IPS-15b (cell line): ENCODE results near the gene NUSAP1.
"Not testable (repeated sequence)": the region's sequence is repeated elsewhere in the genome, so short reads cannot be mapped to it uniquely, and the experiment has no call there.

Source experiments
- H3K27me3 ChIP-seq: one replicate; pipeline ENCODE4 v1.6.1; 2013; ENCODE audit warnings: low read length; ENCODE audit not compliant: control insufficient read depth, insufficient read depth
- H3K36me3 ChIP-seq: one replicate; pipeline ENCODE4 v1.6.1; 2013; ENCODE audit warnings: low read length; ENCODE audit not compliant: control insufficient read depth, insufficient read depth
- H3K4me1 ChIP-seq: one replicate; pipeline ENCODE4 v1.6.1; 2013; ENCODE audit warnings: mild to moderate bottlenecking, low read length; ENCODE audit not compliant: control insufficient read depth, insufficient read depth
- H3K4me3 ChIP-seq: one replicate; pipeline ENCODE4 v1.5.1; 2013; ENCODE audit warnings: low read depth, low read length
- H3K9ac ChIP-seq: one replicate; pipeline ENCODE4 v1.6.1; 2013; ENCODE audit warnings: low read depth, mild to moderate bottlenecking, low read length
- H3K9me3 ChIP-seq: one replicate; pipeline ENCODE4 v1.6.1; 2013; ENCODE audit warnings: mild to moderate bottlenecking, low read length; ENCODE audit not compliant: control insufficient read depth, insufficient read depth

The NUSAP1 gene

DNA sequence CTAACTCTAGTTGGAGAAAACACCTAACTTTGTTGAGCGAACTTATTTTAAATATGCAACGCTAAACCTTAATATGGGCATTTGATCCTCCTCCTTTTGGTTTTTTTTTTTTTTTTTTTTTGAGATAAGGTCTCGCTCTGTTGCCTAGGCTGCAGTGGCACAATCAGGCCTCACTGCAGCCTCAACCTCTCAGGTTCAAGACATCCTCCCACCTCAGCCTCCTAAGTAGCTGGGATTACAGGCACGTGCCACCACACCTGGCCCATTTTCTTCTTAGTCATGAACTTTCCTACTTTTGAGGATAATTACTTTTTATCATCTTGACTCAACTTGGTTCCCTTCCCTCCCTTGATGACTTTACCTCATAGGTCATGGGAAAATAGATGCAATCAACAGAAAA is 3.9 kb downstream of the NUSAP1 start:
- H3K4me3 ChIP-seq = no peak overlapping the region
- peaks cover 23% of the 10 kb centered on the region for H3K36me3 ChIP-seq
- H3K9me3 ChIP-seq = no peaks in the 10 kb centered on the region

GRCh38 chr15:41337047-41337446 is 4.4 kb downstream of the NUSAP1 start:
- Histone ChIP-seq H3K4me1 (peaks cover 4% of the 10 kb centered on the region), H3K9ac (no peak overlapping the region), H3K4me3 (no peak overlapping the region), H3K36me3 (peaks cover 25% of the 10 kb centered on the region), H3K9me3 (no peaks in the 10 kb centered on the region), H3K27me3 (no peaks in the 10 kb centered on the region)

More for the DNA sequence above, 3.9 kb downstream of the NUSAP1 start:
- Histone ChIP-seq H3K9ac (no peak overlapping the region), H3K4me1 (peaks cover 4% of the 10 kb centered on the region), H3K27me3 (no peaks in the 10 kb centered on the region)

DNA sequence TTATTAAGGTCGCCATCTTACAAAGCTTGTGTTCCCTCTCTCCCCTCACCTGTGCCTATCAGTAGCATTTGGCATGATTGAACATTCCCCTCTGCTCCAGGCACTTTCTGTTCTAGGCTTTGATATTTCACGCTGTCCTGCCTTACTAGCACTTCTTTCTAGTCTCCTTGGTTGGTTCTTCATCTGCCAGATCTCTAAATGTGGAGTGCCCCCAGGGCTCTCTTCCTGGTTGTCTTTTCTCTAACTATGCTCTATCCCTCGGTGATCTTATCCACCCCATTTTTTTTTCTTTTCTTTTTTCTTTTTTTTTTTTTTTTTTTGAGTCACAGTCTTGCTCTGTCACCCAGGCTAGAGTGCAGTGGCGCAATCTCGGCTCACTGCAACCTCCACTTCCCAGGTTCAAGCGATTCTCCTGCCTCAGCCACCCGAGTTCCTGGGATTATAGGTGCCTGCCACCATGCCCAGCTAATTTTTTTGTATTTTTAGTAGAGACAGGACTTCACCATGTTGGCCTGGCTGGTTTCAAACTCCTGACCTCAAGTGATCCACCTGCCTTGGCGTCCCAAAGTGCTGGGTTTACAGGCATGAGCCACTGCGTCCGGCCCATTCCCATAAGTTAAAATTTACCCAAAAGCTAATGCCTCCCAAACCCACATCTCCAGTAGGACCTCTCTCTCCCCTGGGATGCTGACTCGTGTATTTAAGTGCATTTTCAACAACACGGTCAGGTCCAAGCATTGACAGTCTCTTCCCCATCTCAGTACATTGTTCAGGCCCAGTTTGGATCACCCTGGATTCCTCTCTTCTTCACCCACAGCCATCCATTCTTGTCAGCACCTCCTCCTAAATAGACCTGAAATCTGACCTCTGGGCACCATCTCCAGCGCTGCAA is 5.2 kb downstream of the NUSAP1 start:
- Histone ChIP-seq H3K27me3 (no peaks in the 10 kb centered on the region), H3K36me3 (peaks cover 29% of the 10 kb centered on the region), H3K9me3 (no peaks in the 10 kb centered on the region), H3K9ac (no peak overlapping the region), H3K4me3 (no peak overlapping the region), H3K4me1 (peaks cover 4% of the 10 kb centered on the region)

DNA sequence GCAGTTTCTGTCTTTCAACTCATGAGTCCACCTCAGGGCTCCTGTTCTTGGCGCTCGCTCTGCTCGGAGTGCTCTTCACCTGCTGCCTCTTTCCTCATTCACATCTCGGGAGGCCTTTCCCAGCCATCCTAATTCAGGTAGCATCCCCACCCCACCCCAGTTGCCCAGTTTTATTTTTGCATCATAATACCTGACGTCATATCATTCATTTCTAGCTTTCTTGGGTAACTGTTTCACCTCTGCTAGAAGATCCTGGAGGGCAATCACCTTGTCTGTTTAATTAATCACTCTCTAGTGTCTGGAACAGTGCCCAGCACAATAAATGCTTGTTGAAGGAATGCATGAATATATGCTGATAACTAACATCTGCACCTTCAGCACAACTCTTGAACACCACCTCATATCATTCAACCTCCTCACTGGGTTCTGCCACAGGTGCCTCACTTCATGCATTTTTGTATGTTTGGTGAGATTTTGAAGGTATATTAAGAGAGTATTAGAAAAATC is 7.6 kb downstream of the NUSAP1 start:
- no peaks in the 10 kb centered on the region for H3K9me3 ChIP-seq
- peaks cover 2% of the 10 kb centered on the region for H3K4me1 ChIP-seq
- H3K27me3 ChIP-seq = no peaks in the 10 kb centered on the region
- H3K9ac ChIP-seq = no peak overlapping the region
- H3K36me3 ChIP-seq = peaks cover 45% of the 10 kb centered on the region
- H3K4me3 ChIP-seq = no peak overlapping the region

DNA sequence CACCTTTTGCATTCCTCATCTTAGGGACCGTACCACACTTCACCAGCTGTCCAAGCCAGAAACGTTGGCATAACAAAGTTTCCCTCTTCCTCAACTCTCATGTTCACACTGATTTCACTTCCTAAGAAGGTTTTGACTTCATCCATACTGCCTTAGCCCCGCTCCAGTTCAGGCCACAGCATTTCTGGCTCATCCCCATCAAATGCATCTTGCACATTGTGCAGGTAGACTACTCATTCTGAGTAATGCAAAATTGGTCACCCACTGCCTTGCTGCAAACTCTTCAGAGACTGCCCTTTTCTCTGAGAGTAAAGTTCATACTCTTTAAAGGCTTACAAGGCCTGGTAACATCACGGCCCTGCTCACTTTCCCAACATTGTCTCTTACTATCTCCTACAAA is 8.8 kb downstream of the NUSAP1 start:
- no peaks in the 10 kb centered on the region for H3K9me3 ChIP-seq
- no peak overlapping the region for H3K9ac ChIP-seq
- H3K27me3 ChIP-seq = no peaks in the 10 kb centered on the region
- no peak overlapping the region for H3K4me3 ChIP-seq
- peaks cover 51% of the 10 kb centered on the region for H3K36me3 ChIP-seq
- H3K4me1 ChIP-seq = no peaks in the 10 kb centered on the region

DNA sequence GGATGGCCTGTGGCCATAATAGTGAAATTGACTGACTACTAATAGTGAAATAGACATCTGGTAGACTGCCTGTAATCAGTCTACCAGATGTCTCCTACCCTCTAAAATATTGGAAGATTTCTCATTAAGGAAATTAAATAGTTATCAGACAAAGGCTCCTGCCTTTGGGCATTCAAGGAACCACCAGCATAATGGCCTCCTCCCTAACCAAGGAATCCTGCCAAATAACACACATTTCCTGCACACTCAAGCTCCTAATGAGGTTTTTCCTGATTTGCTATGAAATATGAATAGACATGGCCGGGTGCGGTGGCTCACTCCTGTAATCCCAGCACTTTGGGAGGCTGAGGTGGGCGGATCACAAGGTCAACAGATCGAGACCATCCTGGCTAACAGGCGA is 14.6 kb downstream of the NUSAP1 start:
- H3K9ac ChIP-seq = no peak overlapping the region
- no peaks in the 10 kb centered on the region for H3K27me3 ChIP-seq
- peaks cover 51% of the 10 kb centered on the region for H3K36me3 ChIP-seq
- H3K4me3 ChIP-seq = no peak overlapping the region
- no peaks in the 10 kb centered on the region for H3K9me3 ChIP-seq
- H3K4me1 ChIP-seq = no peaks in the 10 kb centered on the region

DNA sequence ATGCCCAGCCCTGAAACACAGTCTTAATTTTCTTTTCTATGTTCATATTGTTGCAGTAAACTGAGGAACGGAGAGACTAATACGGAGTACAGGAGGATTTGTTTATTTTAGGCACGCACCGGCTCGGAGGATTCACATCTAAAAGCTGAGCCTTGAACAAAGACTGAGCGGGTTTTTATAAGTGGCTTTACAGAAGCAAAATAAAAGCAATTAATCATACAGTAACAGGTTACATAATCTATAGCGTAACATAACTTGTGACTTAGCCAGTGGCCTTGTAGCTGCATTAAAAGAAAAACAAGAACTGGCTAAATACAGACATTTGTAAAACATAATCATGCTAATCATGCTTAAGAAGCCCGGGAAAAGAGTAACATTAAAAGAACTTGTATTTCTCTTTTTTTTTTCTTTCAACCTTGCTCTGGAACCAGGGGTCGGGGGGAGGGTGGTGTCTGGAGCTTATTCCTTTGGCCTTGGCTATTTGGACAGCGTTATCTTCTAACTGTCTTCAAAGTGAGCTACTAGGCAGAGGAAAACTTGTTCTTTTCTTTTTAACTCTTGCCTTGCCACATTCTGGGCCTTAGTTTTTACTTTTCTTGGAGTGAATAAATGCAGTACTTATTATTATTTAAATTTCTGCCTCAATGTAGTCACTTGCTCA is 17.5 kb downstream of the NUSAP1 start:
- H3K27me3 ChIP-seq = no peaks in the 10 kb centered on the region
- no peak overlapping the region for H3K4me3 ChIP-seq
- H3K36me3 ChIP-seq = peaks cover 39% of the 10 kb centered on the region
- H3K9ac ChIP-seq = no peak overlapping the region
- no peaks in the 10 kb centered on the region for H3K9me3 ChIP-seq
- no peaks in the 10 kb centered on the region for H3K4me1 ChIP-seq

GRCh38 chr15:41354371-41354770 is 21.7 kb downstream of the NUSAP1 start:
- Histone ChIP-seq H3K36me3 (peaks cover 52% of the 10 kb centered on the region), H3K9me3 (no peaks in the 10 kb centered on the region)

DNA sequence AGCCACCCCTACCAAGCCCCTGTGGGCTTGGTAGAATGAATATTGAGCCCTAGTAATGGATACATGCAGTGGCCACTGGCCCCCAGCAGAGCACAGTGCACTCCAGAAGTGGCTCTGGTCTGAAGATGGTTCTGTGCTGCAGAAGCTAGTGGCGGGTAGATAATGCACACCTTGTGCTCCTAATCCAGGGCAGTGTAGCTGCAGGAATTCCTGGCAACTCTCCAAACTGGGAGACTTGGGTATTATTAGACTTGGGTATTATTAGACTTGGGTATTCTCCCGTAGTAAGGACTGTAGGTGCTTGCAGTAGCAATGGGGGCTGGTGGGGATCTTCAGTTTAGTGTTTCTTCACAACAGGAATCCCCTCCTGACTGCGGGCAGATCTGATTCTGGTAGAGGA is 34.7 kb downstream of the NUSAP1 start:
- no peaks in the 10 kb centered on the region for H3K4me1 ChIP-seq
- no peak overlapping the region for H3K9ac ChIP-seq
- peaks cover 47% of the 10 kb centered on the region for H3K36me3 ChIP-seq
- H3K4me3 ChIP-seq = no peak overlapping the region
- H3K9me3 ChIP-seq = no peaks in the 10 kb centered on the region
- H3K27me3 ChIP-seq = no peaks in the 10 kb centered on the region

More at GRCh38 chr15:41354371-41354770, 21.7 kb downstream of the NUSAP1 start:
- H3K4me1 ChIP-seq = no peaks in the 10 kb centered on the region
- H3K27me3 ChIP-seq = no peaks in the 10 kb centered on the region
- no peak overlapping the region for H3K9ac ChIP-seq
- H3K4me3 ChIP-seq = no peak overlapping the region

DNA sequence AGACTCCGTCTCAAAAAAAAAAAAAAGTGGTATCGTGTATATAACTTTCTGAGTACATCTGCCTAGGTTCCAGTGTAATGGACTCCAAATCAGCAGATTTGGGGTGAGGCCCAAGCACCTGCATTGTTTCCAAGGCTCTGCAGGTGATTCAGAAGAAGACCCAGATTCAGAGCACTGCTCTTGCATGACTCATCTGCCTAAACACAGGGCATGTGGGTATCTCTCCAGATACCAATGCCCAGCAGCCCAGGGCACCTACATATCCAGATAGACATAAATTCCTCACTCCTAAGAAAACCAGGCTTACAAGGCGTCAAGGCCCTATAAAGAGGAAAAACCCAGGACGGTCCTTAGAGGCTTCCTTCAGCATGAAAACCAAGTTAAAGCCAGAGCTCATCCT is 45.3 kb downstream of the NUSAP1 start:
- H3K4me1 ChIP-seq = no peaks in the 10 kb centered on the region
- peaks cover 43% of the 10 kb centered on the region for H3K36me3 ChIP-seq
- no peak overlapping the region for H3K4me3 ChIP-seq
- H3K9me3 ChIP-seq = no peaks in the 10 kb centered on the region
- H3K27me3 ChIP-seq = no peaks in the 10 kb centered on the region
- H3K9ac ChIP-seq = no peak overlapping the region

DNA sequence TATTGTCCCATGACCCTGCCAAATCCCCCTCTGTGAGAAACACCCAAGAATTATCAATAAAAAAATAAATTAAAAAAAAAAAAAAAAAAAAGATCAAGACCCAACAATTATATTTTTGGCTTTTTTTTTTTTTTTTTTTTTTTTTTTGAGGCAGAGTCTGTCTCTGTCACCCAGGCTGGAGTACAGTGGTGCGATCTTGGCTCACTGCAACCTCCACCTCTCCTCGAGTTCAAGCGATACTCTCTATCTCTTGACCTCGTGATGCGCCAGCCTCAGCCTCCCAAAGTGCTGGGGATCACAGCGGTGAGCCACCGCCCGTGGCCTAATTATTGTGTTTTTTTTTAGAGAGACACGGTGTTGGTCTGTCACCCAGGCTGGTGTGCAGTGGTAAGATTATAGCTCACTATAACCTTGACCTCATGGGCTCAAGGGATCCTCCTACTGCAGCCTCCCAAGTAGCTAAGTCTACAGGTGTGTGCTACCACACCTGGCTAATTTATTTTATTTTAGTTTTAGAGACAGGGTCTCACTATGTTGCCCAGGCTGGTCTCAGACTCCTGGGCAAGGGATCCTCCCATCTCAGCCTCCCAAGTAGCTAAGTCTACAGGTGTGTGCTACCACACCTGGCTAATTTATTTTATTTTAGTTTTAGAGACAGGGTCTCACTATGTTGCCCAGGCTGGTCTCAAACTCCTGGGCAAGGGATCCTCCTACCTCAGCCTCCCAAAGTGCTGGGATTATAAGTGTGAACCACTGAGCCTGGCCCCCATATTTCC is 51.5 kb downstream of the NUSAP1 start:
- H3K36me3 ChIP-seq = peaks cover 15% of the 10 kb centered on the region
- not testable (repeated sequence) for H3K9me3 ChIP-seq, H3K4me1 ChIP-seq, H3K27me3 ChIP-seq, H3K4me3 ChIP-seq, H3K9ac ChIP-seq
